GM12892 (cell line): ENCODE measurements around the gene GPRC5C.

Experiments
- DNase-seq: peaks from one replicate; pipeline ENCODE4 v3.0.0; 2011; ENCODE audit not compliant: insufficient read length
- FAIRE-seq: peaks from 2 replicates; lab custom pipeline; 2011; peaks lifted over from hg19 to GRCh38; lab: Jason Lieb, UNC
- POLR2A ChIP-seq: IDR thresholded peaks from 2 replicates; pipeline ENCODE4 v1.6.1; 2011; ENCODE audit warnings: low read depth, low read length, control low read depth
- POLR2AphosphoS5 ChIP-seq: IDR thresholded peaks from 2 replicates; pipeline ENCODE4 v1.6.1; 2011; ENCODE audit warnings: low read depth, low read length, control low read depth
- TAF1 ChIP-seq: IDR thresholded peaks from 2 replicates; pipeline ENCODE4 v1.6.1; 2011; ENCODE audit warnings: low read depth, mild to moderate bottlenecking, control low read depth, low read length, borderline replicate concordance

The GPRC5C gene

GRCh38 chr17:74408815-74409214 lies 23.1 kb upstream of the GPRC5C start:
- FAIRE-seq, result no peak
- DNase-seq, result no peak
- TF ChIP-seq POLR2A (no peak), POLR2AphosphoS5 (no peak), TAF1 (no peak)

- no peak for DNase-seq
- no peak for FAIRE-seq
- TF ChIP-seq TAF1 (no peak), POLR2A (no peak), POLR2AphosphoS5 (no peak)
Observed at GRCh38 chr17:74410001-74410443, 21.9 kb upstream of the GPRC5C start.

DNA sequence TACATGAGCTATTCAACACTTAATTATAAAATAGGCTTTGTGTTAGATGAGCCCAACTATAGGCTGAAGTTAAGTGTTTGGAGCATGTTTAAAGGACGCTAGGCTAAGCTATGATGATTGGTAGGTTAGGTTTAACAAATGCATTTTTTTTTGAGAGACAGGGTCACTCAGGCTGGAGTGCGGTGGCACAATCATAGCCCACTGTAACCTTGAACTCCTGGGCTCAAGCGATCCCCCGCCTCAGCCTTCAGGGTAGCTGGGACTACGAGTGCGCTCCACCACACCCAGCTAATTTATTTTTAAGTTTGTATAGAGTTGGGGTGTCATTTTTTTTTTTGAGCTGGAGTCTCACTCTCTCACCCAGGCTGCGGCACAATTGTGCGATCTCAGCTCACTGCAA lies 19.3 kb upstream of the GPRC5C start:
- TF ChIP-seq TAF1, result no peak
- no peak for TF ChIP-seq POLR2A
- TF ChIP-seq POLR2AphosphoS5, result no peak
- DNase-seq (no peak), FAIRE-seq (no peak)

- no peak for FAIRE-seq
- DNase-seq, result no peak
Observed at GRCh38 chr17:74413491-74413890, 18.4 kb upstream of the GPRC5C start.

GRCh38 chr17:74414510-74414909 lies 17.4 kb upstream of the GPRC5C start:
- TF ChIP-seq POLR2AphosphoS5 (no peak), TAF1 (no peak), POLR2A (no peak)
- FAIRE-seq (no peak), DNase-seq (no peak)

More at GRCh38 chr17:74413491-74413890, 18.4 kb upstream of the GPRC5C start:
- TF ChIP-seq POLR2A (no peak), POLR2AphosphoS5 (no peak), TAF1 (no peak)

GRCh38 chr17:74415608-74416396 lies 16.1 kb upstream of the GPRC5C start:
- TF ChIP-seq POLR2A (no peak), TAF1 (no peak), POLR2AphosphoS5 (no peak)
- DNase-seq (no peak), FAIRE-seq (no peak)

DNA sequence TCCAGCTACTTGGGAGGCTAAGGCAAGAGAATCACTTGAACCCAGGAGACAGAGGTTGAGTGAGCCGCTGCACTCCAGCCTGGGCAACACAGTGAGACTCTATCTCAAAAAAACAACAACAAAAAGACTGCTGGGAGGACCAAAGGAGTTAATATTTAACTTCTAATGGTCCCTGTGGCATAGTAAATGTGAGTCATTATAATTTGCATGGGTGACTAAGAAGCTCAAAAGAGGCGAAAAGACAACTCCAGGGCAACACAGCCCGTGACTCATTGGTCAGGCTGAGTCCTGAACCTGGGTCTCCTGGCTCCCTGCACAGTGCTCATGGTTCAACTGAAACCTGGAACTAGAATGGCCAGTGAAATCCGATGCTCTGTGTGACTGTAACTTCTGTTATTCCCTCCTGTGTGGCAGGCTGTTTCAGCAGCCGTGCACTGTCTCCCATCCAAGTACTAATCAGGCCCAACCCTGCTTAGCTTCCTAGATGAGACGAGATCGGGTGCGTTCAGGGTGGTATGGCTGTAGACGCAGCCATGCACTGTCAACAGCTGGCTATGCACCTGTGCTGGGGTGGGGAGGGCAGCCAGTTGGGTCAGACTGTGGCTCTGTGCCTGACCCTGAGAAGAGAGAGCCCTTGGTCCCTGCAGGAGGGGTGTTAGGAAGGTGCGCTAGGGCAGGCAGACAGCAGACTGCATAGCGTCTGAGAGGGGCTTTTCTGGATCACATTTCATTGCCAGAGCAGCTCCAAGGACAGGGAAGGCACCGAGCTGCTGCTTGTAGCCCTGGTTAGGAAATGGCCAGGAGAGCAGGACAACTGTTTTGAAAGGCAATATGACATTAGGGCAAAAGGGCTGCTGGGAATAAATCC lies 14.5 kb upstream of the GPRC5C start:
- no peak for TF ChIP-seq POLR2AphosphoS5
- TF ChIP-seq POLR2A, result no peak
- TF ChIP-seq TAF1, result no peak
- FAIRE-seq (no peak), DNase-seq (no peak)

DNA sequence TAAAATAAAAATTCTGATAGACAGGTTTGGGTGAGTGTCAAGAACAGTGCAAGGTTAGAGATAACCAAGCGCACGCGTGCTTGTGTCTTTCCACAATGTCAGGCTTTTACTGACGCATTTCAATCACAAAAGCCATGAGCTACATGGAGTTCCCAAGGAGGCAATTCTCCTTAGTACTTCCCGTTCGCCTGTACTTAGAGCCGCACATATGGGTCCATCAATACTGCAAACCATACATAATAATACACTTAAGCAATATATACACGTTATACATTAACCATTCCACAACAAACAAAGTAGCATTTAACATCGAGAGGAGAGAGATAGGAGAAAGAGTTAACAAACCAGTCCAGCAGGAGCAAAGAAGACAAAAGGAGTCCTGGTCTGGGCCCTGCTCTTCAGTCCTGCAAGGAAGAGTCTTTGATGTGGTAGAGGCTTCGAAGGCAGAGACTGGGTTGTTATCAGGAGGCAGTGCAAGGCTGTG lies 11.9 kb upstream of the GPRC5C start:
- DNase-seq (no peak), FAIRE-seq (no peak)
- TF ChIP-seq TAF1 (no peak), POLR2AphosphoS5 (no peak), POLR2A (no peak)

DNA sequence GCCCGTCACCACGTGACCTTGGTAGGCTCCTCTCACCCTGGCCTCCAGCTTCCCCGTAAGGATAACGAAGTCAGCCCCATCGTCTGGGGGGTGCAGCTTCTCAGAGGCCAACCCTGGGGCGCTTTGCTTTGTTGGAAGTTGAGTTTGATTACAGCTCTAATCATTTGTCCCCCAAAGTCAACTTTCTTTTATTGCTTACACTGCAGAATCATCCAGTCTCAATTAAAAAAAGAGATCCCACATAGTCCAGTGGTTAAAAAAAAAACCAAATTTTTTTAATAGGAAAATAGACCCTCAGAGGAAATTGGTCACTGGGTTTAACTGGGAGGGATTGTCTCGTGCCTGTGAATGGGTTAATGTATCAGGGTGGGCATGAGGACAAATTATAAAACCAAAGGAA lies 7.8 kb upstream of the GPRC5C start:
- no peak for FAIRE-seq

DNA sequence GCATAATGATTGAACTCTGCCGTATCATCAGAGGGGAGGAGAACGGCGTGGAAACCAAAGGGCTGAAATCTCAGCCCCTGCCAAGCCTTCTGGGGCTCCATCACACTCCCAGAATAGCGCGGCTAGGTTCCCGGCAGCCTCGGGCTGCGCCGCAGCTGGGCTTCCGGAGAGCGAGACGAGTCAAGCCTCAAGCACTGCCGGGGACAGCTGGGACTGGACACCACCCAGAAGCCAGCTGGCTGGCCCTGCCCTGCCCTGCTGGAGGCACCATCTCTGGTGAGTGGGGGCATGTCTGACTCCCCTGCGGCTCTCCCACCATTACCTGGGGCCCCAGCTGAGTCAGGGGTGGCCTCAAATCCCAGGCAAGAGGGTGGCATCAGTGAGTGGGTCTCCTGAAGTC lies 7.2 kb upstream of the GPRC5C start:
- no peak for TF ChIP-seq POLR2AphosphoS5
- no peak for TF ChIP-seq TAF1
- no peak for TF ChIP-seq POLR2A
- DNase-seq (no peak), FAIRE-seq (no peak)

More for the DNA sequence above, 7.8 kb upstream of the GPRC5C start:
- no peak for DNase-seq
- TF ChIP-seq TAF1, result no peak
- TF ChIP-seq POLR2A, result no peak
- no peak for TF ChIP-seq POLR2AphosphoS5

DNA sequence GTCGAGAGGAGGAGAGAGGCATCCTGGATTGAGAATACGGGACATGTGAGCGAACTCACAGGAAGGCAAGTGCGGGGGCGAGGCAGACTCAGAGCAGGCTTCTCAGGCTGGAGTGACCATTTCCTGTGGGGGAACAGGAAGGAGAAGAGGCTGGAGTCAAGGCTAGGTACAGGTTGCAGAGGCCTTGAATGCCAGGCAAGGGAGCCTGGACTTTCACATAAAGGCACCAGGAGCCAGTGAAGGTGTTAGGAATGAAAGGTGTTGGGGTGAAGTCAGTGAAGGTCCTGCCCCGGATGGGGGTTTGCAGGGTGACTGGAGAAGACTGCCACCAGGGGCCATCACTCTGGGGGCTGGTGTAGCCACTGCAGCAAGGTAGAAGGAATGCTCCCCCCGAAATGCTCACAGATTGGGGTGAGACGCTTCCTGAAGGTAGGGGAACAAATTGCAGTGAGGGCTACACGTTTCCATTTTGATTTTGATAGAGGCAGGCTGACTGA lies 5.3 kb upstream of the GPRC5C start:
- TF ChIP-seq POLR2AphosphoS5 (no peak), TAF1 (no peak)
- FAIRE-seq, result no peak
- DNase-seq, result no peak
